Endothelial cell of hepatic sinusoid (primary cell): Measurements from ENCODE around the gene CRAMP1.
"Not testable (repeated sequence)": the region's sequence is repeated elsewhere in the genome, so short reads cannot be mapped to it uniquely, and the experiment has no call there.

Experiments
- in situ Hi-C: cut with HindIII; loops from 2 replicates; pipeline ENCODE4 v1.10.0; 2017; ENCODE audit warnings: low sequenced_read_pairs

CRAMP1 gene

GRCh38 chr16:1708083-1708767 lies 96.1 kb downstream of the CRAMP1 start:
- in situ Hi-C loops, result loop anchor here (10.0 kb wide), 1 partner anchor 57 kb away; no protein-coding TSS in a partner anchor

- in situ Hi-C loops, result loop anchor here (10.0 kb wide), 1 partner anchor 56 kb away; no protein-coding TSS in a partner anchor
Measured at GRCh38 chr16:1708768-1709180, 96.6 kb downstream of the CRAMP1 start.

- in situ Hi-C loops, result loop anchor here (10.0 kb wide), 1 partner anchor 55 kb away; no protein-coding TSS in a partner anchor
Measured at GRCh38 chr16:1709356-1709755, 97.2 kb downstream of the CRAMP1 start.

DNA sequence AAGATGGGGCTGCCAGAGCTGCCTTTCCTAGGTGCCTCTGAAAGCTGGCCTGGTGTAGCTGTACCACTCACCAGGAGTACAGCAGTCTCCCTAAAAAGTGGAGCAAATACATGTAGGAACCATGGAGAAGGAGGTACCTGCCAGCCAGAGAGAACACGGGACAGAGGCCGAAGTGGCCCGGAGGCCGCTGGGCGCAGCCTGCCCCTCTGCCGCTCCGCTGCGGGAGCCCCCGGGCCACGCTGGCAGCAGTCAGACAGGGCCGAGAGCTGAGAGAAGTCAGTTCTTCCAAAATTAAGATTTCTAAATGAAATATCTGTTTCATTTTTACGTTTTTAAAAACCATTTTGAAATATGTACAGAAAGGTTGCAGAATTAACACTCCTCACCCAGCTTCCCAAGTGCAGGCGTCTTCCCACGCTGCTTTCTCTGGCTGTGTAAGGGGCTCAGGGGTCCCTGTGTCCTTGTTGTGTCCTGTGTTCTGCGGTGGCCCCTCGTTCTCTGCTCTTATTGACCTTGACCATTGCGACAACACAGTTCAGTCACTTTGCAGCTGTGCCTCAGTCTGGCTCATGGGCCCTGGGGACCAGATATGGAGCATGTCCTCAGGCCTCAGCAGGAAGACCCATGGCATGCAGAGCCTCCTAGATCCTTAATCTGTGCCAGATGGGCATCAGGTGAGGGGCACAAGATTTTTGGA lies 98.8 kb downstream of the CRAMP1 start:
- in situ Hi-C loops, result no loop called here

DNA sequence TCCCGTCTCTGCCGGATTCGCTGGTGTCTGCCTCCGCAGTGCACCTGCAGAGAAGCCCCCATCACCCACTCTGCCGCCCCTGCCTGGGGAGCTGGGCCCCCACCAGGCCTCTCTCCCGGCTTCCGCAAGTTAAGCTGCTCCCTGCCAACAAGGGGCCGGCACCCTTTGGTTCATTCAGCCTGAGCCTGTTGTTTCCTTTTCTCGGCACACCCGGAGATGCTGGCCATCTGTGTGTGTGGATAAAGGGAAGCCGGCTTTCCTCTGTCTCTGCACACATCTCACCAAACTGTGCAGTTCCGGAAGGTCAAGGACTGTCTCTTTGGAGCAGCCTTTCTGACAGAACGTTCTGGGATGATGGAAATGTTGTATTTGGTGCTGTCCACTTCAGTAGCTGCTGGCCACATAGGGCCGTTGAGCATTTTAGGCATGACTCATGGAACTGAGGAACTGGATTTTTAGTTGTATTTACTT lies 100.7 kb downstream of the CRAMP1 start:
- in situ Hi-C loops, result no loop called here

- in situ Hi-C loops, result no loop called here
Measured at GRCh38 chr16:1713331-1713730, 101.2 kb downstream of the CRAMP1 start.

GRCh38 chr16:1713933-1714332 lies 101.8 kb downstream of the CRAMP1 start:
- in situ Hi-C loops, result no loop called here

DNA sequence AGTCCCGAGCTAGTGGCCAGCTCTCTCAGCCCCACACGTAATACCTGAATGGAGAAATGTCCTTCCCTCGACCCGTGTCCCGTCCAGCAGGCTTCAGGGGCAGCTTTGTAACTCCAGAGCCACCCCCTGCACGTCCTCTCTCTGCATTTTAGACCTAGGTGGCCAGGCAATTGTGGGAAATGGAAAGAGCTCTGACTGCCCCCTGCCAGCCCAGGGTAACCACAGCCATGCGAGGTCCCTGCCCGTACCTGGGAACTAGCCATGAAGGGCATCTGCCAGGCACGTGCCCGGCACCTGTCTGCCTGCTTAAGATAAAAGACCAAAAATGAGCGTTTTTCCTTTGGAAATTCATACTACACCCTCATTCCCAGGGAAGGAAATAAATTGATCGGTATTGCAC lies 103.1 kb downstream of the CRAMP1 start:
- in situ Hi-C loops, result no loop called here

DNA sequence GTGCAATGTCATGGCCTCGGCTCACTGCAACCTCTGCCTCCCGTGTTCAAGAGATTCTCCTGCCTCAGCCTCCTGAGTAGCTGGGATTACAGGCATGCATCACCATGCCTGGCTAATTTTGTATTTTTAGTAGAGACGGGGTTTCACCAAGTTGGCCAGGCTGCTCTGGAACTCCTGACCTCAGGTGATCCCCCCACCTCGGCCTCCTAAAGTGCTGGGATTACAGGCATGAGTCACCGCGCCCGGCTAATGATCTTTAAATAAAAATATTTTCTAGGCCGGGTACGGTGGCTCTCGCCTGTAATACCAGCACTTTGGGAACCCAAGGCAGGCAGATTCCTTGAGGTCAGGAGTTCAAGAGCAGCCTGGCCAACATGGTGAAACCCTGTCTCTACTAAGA lies 106.1 kb downstream of the CRAMP1 start:
- in situ Hi-C loops, result not testable (repeated sequence)

GRCh38 chr16:1719559-1720229 lies 107.5 kb downstream of the CRAMP1 start:
- in situ Hi-C loops, result not testable (repeated sequence)

DNA sequence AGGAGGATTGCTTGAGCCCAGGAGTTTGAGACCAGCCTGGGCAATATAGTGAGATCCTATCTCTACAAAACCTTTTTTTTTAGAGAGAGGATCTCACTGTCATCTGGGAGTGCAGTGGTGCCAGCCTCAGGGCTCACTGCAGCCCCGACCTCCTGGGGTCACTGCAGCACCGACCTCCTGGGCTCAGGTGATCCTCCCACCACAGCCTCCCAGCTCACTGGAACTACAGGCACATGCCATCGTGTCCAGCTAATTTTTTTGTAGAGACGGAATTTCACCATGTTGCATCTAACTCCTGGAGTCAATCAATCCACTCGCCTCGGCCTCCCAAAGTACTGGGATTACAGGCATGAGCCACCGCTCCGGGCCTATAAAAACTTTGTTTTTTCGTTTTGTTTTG lies 109.2 kb downstream of the CRAMP1 start:
- in situ Hi-C loops, result no loop called here

DNA sequence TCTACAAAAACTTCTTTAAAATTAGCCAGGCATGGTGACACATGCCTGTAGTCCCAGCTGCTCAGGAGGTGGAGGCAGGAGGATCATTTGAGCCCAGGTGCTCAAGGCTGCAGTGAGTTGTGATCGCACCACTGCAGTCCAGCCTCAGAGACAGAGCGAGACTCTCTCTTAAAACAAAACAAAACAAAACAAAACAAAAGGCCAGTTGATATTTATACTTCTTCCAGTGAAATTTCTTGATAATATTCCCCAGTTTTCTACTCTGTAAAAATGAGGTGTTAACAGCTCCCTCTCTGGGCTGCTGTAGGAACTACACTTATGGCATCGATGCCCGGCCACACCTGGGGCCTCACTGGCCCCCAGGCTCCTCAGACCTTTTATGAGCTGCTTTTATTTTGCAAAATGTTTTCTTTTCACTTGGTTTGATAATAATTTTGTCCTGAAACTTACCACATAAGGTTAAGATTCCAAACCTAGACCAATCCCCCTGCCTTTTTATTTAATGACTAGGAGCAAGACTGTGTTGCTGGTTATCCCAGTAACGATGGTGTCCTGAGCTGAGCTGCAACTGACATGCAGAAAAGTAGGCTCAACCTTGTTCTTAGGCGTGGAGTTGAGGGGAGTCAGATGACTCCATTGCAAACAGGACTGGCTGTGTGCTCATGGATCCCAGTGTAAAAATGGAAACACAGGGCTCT lies 111.4 kb downstream of the CRAMP1 start:
- in situ Hi-C loops, result no loop called here

- in situ Hi-C loops, result no loop called here
Measured at GRCh38 chr16:1724491-1724890, 112.3 kb downstream of the CRAMP1 start.

- in situ Hi-C loops, result no loop called here
Measured at GRCh38 chr16:1726661-1727502, 114.7 kb downstream of the CRAMP1 start.
